ENCODE measurements around the gene CSMD2. TPM values are rescaled to one million over a fixed set of nuclear protein-coding genes. Genes with fewer than 3 reads are reported as not detected.

CSMD2 gene
- total and polyA plus RNA-seq, 2 of the 8 experiments (the other 6 are each of a cell fraction or from before 2014, with no cell fraction given) = 7.0 to 14.7 TPM

- TF ChIP-seq, protein P1, sequence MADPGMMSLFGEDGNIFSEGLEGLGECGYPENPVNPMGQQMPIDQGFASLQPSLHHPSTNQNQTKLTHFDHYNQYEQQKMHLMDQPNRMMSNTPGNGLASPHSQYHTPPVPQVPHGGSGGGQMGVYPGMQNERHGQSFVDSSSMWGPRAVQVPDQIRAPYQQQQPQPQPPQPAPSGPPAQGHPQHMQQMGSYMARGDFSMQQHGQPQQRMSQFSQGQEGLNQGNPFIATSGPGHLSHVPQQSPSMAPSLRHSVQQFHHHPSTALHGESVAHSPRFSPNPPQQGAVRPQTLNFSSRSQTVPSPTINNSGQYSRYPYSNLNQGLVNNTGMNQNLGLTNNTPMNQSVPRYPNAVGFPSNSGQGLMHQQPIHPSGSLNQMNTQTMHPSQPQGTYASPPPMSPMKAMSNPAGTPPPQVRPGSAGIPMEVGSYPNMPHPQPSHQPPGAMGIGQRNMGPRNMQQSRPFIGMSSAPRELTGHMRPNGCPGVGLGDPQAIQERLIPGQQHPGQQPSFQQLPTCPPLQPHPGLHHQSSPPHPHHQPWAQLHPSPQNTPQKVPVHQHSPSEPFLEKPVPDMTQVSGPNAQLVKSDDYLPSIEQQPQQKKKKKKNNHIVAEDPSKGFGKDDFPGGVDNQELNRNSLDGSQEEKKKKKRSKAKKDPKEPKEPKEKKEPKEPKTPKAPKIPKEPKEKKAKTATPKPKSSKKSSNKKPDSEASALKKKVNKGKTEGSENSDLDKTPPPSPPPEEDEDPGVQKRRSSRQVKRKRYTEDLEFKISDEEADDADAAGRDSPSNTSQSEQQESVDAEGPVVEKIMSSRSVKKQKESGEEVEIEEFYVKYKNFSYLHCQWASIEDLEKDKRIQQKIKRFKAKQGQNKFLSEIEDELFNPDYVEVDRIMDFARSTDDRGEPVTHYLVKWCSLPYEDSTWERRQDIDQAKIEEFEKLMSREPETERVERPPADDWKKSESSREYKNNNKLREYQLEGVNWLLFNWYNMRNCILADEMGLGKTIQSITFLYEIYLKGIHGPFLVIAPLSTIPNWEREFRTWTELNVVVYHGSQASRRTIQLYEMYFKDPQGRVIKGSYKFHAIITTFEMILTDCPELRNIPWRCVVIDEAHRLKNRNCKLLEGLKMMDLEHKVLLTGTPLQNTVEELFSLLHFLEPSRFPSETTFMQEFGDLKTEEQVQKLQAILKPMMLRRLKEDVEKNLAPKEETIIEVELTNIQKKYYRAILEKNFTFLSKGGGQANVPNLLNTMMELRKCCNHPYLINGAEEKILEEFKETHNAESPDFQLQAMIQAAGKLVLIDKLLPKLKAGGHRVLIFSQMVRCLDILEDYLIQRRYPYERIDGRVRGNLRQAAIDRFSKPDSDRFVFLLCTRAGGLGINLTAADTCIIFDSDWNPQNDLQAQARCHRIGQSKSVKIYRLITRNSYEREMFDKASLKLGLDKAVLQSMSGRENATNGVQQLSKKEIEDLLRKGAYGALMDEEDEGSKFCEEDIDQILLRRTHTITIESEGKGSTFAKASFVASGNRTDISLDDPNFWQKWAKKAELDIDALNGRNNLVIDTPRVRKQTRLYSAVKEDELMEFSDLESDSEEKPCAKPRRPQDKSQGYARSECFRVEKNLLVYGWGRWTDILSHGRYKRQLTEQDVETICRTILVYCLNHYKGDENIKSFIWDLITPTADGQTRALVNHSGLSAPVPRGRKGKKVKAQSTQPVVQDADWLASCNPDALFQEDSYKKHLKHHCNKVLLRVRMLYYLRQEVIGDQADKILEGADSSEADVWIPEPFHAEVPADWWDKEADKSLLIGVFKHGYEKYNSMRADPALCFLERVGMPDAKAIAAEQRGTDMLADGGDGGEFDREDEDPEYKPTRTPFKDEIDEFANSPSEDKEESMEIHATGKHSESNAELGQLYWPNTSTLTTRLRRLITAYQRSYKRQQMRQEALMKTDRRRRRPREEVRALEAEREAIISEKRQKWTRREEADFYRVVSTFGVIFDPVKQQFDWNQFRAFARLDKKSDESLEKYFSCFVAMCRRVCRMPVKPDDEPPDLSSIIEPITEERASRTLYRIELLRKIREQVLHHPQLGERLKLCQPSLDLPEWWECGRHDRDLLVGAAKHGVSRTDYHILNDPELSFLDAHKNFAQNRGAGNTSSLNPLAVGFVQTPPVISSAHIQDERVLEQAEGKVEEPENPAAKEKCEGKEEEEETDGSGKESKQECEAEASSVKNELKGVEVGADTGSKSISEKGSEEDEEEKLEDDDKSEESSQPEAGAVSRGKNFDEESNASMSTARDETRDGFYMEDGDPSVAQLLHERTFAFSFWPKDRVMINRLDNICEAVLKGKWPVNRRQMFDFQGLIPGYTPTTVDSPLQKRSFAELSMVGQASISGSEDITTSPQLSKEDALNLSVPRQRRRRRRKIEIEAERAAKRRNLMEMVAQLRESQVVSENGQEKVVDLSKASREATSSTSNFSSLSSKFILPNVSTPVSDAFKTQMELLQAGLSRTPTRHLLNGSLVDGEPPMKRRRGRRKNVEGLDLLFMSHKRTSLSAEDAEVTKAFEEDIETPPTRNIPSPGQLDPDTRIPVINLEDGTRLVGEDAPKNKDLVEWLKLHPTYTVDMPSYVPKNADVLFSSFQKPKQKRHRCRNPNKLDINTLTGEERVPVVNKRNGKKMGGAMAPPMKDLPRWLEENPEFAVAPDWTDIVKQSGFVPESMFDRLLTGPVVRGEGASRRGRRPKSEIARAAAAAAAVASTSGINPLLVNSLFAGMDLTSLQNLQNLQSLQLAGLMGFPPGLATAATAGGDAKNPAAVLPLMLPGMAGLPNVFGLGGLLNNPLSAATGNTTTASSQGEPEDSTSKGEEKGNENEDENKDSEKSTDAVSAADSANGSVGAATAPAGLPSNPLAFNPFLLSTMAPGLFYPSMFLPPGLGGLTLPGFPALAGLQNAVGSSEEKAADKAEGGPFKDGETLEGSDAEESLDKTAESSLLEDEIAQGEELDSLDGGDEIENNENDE (IDR thresholded peaks at IDR 0.05; ENCODE audit: insufficient replicate concordance, low read length) = no peak
- TF ChIP-seq SIN3A (conservative IDR thresholded peaks at IDR 0.05 in 1 of 2, IDR thresholded peaks at IDR 0.05 in 1 of 2; ENCODE audit: low read depth in 1 of 2, low read length in 2 of 2) = no peak
- no peak for TF ChIP-seq HDAC6 (IDR thresholded peaks at IDR 0.05; ENCODE audit: low read depth, low read length)
- TF ChIP-seq EGR1 (IDR thresholded peaks at IDR 0.05; ENCODE audit: borderline replicate concordance, low read depth, low read length) = no peak
- no peak for TF ChIP-seq TCF12 (IDR thresholded peaks at IDR 0.05; ENCODE audit: low read depth, low read length)
- no peak for TF ChIP-seq SP1 (IDR thresholded peaks at IDR 0.05; ENCODE audit: low read depth, low read length)
- no peak for TF ChIP-seq RXRA (IDR thresholded peaks at IDR 0.05; ENCODE audit: insufficient read depth, low read depth, low read length)
- TF ChIP-seq TAF1 (IDR thresholded peaks at IDR 0.05; ENCODE audit: low read depth, low read length) = no peak
- TF ChIP-seq BCL11A (IDR thresholded peaks at IDR 0.05; ENCODE audit: low read depth in 2 of 2, low read length in 2 of 2) = no peak
- TF ChIP-seq CHD1 (IDR thresholded peaks at IDR 0.05; ENCODE audit: low read depth, low read length) = no peak
- no peak for TF ChIP-seq GTF2F1 (IDR thresholded peaks at IDR 0.05; ENCODE audit: borderline replicate concordance, low read depth, low read length)
- TF ChIP-seq SP2 (IDR thresholded peaks at IDR 0.05; ENCODE audit: low read length) = no peak
- no peak for TF ChIP-seq POLR2A (IDR thresholded peaks at IDR 0.05; ENCODE audit: control extremely low read depth in 1 of 2, low read depth in 2 of 2, low read length in 2 of 2)
Measured at GRCh38 chr1:33643216-33643615, 521.8 kb downstream of the CSMD2 start (continued).
